NK-92 (cell line): ENCODE data around the gene ITIH4.

Source experiments
- DNase-seq: peaks from one replicate; lab custom pipeline; 2025; ENCODE audit not compliant: unreplicated experiment; lab: John Stamatoyannopoulos, UW

ITIH4 gene

GRCh38 chr3:52834871-52835501 is 4.5 kb upstream of the ITIH4 start, which contains the start of gene MUSTN1:
TSS of gene MUSTN1 (minus strand) at chr3:52835019. CDS start at chr3:52834948, 71 bp downstream.
- no peak for DNase-seq

- no peak for DNase-seq
Observed at GRCh38 chr3:52833202-52833601, 2.7 kb upstream of the ITIH4 start.

DNA sequence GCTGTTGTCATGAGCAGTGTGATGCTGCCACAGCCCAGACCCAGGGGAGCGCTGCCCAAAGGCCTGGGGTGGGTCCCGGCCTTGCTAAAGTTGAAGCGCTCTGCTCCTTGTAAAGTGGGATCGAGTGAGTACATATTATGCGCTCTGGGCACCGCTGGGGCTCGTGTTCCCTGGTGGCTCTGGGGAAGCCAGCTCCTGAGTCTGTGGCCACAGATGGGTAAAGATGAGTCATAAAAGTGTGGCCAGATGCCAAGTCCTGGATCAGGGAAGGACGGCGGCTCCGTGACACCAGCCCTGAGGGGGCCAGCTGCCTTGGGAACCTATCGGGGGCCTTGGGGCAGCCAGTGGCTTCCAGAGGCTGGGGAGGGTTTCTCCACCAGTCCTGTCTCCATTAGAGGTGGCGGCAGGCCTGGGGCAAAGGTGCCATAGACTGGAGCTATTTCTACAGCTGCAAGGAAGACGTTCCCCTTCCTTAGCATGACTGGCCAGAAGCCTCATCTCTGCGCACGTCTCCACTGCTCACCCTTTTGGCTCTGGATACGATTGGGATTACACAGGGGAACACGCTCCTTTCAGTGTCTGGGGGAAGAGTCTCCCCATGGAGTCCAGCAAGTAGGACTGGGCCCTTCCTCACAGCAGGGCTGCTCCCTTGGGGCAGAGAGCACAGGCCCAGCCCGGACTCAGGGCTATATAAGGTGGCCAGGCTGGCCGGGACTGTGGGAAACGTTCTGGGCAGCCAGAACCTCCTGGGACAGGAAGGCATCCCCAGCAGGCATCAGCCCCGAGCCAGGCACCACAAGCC is 1.2 kb upstream of the ITIH4 start:
- DNase-seq, result no peak

GRCh38 chr3:52829906-52830463 is 487 bp downstream of the ITIH4 start:
- no peak for DNase-seq

DNA sequence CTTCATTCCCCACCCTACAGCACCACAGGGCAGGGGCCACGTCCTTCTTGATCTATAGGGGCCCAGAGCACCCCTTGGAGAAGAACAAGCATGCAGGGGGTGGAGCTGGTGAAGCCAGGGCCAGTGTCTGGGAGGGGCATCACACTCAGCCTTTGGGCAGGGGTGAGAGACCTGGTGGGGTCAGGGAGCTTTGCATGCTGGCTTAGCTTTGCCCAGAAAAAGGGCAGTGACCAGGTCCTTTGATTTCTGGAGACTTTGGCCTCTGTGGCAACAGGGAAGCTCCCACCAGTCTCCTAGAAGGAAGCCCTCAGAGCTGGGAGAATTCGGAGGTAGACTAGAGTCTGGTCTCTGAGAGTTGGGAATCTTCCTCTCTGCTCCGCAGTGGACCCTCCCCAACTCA is 990 bp downstream of the ITIH4 start:
- no peak for DNase-seq

GRCh38 chr3:52827866-52828376 is 2.6 kb downstream of the ITIH4 start:
- no peak for DNase-seq

DNA sequence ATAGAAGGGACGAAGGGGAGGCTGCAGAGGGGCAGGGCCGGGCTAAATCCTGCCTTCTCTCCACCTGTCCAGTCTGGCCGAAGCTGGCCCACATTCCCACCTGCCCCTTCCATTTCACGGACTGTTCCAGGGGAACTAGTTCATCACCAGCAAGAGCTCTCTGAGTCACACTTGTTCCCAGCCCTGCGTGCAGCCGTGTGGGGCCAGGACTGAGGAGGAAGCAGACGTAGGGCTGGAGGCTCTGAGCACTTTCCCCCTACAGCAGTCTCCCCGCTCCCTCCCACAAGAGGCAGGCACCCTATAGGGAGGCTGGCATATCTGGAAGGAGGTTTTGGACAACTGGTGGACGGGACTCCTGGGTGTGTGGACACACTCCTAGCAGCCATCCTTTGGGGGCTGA is 3.0 kb downstream of the ITIH4 start:
- DNase-seq, result no peak

DNA sequence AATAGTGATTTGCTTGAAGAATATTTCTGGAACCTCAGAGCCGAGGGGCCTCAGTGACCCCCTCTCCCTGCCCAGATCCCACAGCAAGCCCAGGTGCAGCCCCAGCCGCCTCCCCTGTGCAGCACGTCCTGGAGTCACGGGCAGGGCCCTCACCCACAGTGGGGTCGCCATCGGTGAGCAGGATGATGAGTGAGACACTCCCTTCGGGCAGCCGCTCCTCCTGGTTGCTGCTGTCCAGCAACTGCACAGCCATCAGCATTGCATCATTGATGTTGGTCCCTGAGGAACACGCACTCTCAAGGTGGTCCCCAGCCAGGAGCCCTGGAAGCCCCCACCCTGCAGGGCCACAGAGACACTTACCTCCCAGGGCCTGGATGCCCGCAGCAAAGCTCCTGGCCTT is 6.4 kb downstream of the ITIH4 start:
- no peak for DNase-seq

DNA sequence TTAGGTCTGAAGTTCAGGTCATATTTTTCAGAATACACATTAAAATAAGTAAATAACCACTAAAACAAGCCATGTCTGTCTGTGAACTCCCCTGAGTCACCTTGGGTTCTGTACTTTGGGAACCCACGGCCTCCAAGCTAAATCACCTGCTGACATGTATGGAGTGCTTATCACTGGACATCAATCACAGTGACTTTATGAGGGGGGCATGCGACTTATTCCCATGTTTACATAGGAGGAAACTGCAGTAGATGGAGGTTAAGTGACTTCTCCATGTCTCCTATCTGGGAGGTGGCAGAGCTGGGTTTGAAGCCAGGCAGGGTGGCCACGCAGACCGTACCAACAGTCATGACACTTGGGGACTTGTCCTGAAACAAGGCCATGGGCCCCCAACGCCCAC is 8.1 kb downstream of the ITIH4 start:
- no peak for DNase-seq

DNA sequence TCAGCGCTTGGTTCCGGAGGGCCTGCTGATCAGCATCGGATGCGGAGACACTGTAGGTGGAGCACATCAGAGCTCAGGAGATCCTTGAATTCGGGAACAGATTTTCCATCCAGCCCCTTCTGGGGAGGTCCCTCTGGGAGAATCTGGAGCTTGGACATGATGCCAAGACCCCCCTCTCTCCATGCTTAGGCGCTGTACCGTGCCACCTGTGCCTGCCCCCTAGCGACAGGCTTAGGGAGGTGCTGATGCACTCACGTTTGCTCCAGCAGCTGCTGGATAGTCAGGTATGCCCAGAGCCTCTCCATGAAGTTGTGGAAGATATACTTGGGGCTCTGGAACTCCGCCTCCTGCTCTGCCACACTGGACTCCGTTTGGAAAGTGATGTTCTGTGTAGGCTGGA is 9.7 kb downstream of the ITIH4 start:
- no peak for DNase-seq

DNA sequence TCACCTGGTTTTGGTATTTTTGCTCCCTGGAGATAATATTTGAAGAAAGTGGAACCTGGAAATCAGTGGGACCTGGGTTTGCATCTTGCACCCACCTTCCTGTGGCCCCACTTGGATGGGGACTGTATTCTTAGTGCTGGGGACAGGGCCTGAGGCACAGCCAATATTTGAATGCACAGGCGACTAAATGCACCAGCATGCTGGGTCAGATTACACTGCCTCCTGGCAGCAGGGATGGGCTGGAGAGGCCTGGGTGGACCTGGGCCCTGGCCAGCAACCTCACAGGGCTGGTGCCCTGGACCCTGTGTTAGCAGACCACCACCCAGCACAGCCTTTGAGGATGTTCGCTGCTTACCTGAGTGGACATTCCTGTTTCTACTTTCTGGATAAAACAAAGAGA is 10.5 kb downstream of the ITIH4 start:
- DNase-seq, result no peak

DNA sequence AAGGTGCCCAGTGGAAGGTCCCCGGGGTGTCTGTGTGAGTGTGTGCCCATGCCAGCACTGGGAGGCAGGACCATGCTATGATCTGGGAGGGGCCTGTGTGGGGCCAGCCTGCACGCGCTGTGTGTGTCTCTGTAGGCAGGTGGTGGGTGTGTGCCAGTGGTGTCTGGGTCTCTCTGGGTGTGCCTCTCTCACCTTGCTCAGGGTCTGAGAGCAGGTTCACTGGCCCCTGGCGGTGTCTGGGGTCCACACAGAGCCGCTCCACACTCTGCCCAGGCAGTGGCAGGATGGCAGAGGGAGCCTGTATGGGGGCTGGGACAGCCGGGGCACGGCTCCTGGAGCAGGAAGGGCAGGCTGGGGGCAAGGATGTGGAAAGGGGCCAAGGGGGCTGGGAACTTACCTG is 12.6 kb downstream of the ITIH4 start:
- no peak for DNase-seq

DNA sequence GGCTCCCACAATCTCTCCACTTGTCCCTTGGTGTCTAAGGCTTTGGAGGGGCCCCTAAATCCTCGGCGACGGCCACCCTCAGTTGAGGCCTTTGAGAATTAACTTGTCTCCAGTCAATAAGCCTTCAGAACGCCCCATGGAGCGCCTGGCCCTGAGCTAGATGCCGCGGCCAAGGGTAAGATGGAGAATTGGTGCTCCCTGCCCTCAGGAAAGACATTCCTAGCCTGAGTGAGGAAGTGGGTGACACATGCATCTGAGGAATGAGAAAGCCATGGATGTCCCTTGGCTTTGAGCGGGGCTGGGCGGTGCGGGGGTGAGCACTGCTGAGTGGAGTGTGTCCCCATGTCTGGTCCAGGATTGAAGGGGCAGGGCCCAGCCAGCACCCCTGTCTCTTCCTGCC is 13.3 kb downstream of the ITIH4 start:
- no peak for DNase-seq

- DNase-seq, result no peak
Observed at GRCh38 chr3:52816654-52817053, 13.8 kb downstream of the ITIH4 start.

DNA sequence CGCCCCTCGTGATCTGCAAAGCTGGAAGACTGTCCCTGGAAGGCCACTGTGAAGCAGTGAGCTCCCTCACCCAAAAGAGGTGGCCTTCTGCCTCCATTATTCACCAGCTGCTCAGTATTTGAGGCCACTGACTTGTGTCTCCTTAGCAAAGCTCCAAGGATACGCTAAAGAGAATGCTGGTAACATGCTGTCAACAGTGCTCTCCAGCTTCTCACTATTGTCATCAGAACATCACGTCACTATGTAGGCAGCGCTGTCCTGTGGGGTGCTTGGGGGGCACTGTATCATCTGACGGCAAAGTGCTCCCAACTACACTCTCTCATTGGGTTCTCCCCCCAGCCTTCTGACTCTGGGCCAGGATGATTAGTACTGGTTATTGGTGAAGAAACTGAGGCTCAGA is 14.3 kb downstream of the ITIH4 start:
- no peak for DNase-seq

GRCh38 chr3:52813810-52814209 is 16.7 kb downstream of the ITIH4 start:
- DNase-seq, result no peak

DNA sequence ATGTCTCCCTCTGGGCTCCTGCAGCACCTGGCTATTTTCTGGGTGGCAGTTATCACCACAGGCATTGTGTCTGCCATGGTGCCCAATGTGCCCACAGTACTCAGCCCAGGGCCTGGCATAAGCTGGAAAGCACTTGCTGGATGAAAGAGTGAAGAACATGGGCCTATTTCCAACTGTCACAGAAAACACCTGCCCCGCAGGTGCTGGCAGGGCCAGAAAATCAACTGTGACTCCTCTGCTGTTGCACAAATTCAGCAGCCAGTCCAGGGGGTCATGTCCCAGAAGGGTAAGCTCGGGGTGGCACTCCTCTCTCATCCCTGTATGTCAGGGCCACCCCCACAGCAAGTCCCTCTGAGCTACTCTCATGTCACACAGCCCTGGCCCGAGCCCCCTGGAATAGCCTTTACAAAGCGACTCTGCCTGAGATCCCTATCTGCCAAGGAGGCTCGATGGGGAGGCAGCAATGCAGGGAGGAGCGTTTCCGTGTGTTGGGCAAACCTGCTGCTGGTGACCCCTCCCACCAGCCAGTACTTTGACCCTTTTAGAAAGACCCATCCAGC is 18.9 kb downstream of the ITIH4 start:
- DNase-seq, result no peak

- DNase-seq, result no peak
Observed at GRCh38 chr3:52810923-52811322, 19.5 kb downstream of the ITIH4 start.

DNA sequence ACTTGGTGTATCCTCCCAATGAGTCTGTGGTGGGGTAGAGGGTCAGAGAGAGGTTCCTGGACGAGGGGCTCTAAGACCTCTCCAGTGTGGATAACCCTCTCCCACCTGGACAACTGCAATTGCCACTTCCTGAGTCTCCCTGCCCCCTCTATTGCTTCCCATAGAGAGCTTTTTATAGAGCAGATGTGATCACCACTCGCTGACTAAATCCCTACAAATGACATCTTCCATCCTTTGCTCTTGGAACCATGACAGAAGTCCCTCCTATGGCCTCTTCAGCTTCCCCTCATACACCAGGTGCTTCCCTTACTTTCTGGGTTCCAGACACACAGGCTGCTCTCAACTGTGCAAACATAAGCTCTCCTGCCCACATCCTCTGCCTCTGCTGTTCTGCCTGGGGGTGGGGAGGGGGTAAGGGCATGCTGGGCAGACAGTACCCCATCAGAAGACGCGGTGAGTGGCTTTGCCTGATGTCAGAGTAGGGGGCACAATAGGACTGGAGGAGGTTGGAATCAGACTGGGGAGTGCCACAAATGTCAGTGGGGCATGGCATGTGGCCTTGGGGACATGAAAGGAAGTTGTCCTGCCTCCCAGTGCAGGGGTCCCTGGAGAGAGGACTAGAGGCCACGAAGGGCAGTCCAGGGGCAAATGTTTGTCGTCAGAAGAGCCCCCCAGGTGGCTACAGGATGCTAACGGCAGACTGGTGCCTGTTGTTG is 20.7 kb downstream of the ITIH4 start:
- DNase-seq, result no peak

DNA sequence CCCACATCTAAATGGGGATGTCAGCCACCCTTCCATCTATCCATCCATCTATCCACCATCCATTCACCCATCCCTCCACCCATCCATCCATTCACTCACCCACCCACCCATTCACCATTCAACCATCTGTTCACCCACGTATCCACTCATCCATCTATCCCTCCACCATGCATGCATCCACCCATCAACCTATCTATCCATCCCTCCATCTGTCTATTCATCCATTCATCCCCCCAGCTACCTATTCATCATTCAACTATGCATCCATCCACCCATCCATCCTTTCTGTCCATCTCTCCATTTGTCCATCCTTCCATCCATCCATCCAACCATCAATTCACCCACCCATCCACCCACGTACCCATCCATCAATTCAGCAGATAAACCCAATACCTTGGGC is 21.3 kb downstream of the ITIH4 start:
- no peak for DNase-seq
